Suprapubic skin (tissue), 4 donors: Measurements from ENCODE around the gene RBKS.

Source experiments
- EP300 ChIP-seq: sonication (generic); formaldehyde crosslinking; IDR thresholded peaks from one replicate; pipeline ENCODE4 v1.6.1; 2017; ENCODE audit warnings: antibody characterized with exemption
- POLR2A ChIP-seq, 2 donors: fragments of 450-650 bp; IDR thresholded peaks; one replicate each; pipeline ENCODE4 v1.6.1; 2017; ENCODE audit warnings: antibody characterized with exemption in 2 of 2, mild to moderate bottlenecking in 2 of 2, moderate library complexity in 2 of 2
- POLR2AphosphoS5 ChIP-seq, 3 donors: sonication (generic); formaldehyde crosslinking; IDR thresholded peaks; one replicate each; pipeline ENCODE4 v1.6.1; 2017; ENCODE audit warnings: antibody characterized with exemption in 3 of 3
- TF ChIP-seq, protein P1 (sequence below), 2 donors: fragments of 200-600 bp in 1 of 2; fragments of 450-650 bp in 1 of 2; sonication (generic) in 1 of 2; IDR thresholded peaks; one replicate each; pipeline ENCODE4 v1.5.1; 2016 to 2019; ENCODE audit warnings: antibody characterized with exemption in 2 of 2, mild to moderate bottlenecking in 1 of 2, moderate library complexity in 1 of 2

DNA sequence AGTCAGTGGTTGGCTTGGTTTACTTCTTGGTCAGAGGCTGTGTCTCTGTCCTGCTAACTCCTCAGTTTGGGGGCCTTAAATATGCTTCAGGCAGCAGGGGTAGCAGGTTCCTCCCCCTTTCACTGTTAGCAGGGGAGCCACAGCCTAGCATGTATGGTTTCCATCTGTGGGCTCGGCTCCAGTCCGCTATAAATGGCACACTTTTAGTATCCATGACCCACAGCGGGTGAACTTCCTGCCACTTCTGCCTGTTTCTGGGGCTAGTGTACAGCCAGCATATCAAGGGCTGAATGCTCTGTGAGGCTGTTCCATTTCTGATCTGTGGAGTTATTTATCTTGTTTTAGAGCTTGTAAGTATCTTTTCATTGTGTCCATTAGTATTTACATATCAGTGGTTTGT lies 60.4 kb downstream of the RBKS start:
- TF ChIP-seq POLR2A (IDR thresholded peaks at IDR 0.05): no peak
- TF ChIP-seq EP300: no peak
- TF ChIP-seq, protein P1, sequence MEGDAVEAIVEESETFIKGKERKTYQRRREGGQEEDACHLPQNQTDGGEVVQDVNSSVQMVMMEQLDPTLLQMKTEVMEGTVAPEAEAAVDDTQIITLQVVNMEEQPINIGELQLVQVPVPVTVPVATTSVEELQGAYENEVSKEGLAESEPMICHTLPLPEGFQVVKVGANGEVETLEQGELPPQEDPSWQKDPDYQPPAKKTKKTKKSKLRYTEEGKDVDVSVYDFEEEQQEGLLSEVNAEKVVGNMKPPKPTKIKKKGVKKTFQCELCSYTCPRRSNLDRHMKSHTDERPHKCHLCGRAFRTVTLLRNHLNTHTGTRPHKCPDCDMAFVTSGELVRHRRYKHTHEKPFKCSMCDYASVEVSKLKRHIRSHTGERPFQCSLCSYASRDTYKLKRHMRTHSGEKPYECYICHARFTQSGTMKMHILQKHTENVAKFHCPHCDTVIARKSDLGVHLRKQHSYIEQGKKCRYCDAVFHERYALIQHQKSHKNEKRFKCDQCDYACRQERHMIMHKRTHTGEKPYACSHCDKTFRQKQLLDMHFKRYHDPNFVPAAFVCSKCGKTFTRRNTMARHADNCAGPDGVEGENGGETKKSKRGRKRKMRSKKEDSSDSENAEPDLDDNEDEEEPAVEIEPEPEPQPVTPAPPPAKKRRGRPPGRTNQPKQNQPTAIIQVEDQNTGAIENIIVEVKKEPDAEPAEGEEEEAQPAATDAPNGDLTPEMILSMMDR (IDR thresholded peaks at IDR 0.05): no peak
- TF ChIP-seq POLR2AphosphoS5 (IDR thresholded peaks at IDR 0.05): no peak
